Neural crest cell (in vitro differentiated cells): ENCODE results near the gene DOCK11. TPM values are rescaled to one million over a fixed set of nuclear protein-coding genes. Genes with fewer than 3 reads are reported as not detected.

Source experiments
- DNase-seq: peaks from one replicate; pipeline ENCODE4 v3.0.0; 2021; ENCODE audit warnings: low read depth, mixed read lengths, low spot score
- H3K27ac Mint-ChIP-seq: one replicate; pipeline ENCODE4 v1.8.0; 2021; ENCODE audit warnings: mild to moderate bottlenecking, mixed read lengths; ENCODE audit not compliant: unreplicated experiment
- H3K27me3 Mint-ChIP-seq: 2 replicates; pipeline ENCODE4 v1.8.0; 2021; ENCODE audit warnings: low read depth, mild to moderate bottlenecking, mixed read lengths
- H3K36me3 Mint-ChIP-seq: 2 replicates; pipeline ENCODE4 v1.8.0; 2021; ENCODE audit warnings: low read depth, mild to moderate bottlenecking, mixed read lengths
- H3K4me1 Mint-ChIP-seq: 2 replicates; pipeline ENCODE4 v1.8.0; 2021; ENCODE audit warnings: mixed read lengths
- H3K4me3 Mint-ChIP-seq: one replicate; pipeline ENCODE4 v1.8.0; 2021; ENCODE audit warnings: mild to moderate bottlenecking, mixed read lengths
- H3K9me3 Mint-ChIP-seq: 2 replicates; pipeline ENCODE4 v1.8.0; 2021; ENCODE audit warnings: mixed read lengths
- CTCF ChIP-seq: fragments of 200-600 bp; sonication (generic); conservative IDR thresholded peaks from 2 replicates; pipeline ENCODE4 v1.5.0; 2021; ENCODE audit warnings: antibody characterized with exemption, mild to moderate bottlenecking
- total RNA-seq: library from RNA; stranded (reverse); gene quantifications from 2 replicates; pipeline ENCODE4 v1.2.1, GENCODE V29; 2021

The DOCK11 gene
- total RNA-seq, 1 donor from 2014 or later: 14.6 TPM

- Mint-ChIP-seq H3K36me3 (peaks cover 2% of the 10 kb centered on the region), H3K4me3 (no peak overlapping the region), H3K9me3 (peaks cover 2% of the 10 kb centered on the region), H3K27ac (peak overlapping the region; percentile 44), H3K27me3 (no peaks in the 10 kb centered on the region), H3K4me1 (peaks cover 27% of the 10 kb centered on the region)
- peak; percentile 43 for TF ChIP-seq CTCF
- no peak for DNase-seq
Observed at GRCh38 chrX:118536687-118537461, 41.3 kb downstream of the DOCK11 start.

- Mint-ChIP-seq H3K4me1 (peaks cover 24% of the 10 kb centered on the region), H3K27ac (no peak overlapping the region), H3K9me3 (peaks cover 2% of the 10 kb centered on the region), H3K4me3 (no peak overlapping the region), H3K27me3 (no peaks in the 10 kb centered on the region), H3K36me3 (peaks cover 2% of the 10 kb centered on the region)
- DNase-seq: no peak
- no peak for TF ChIP-seq CTCF
Observed at GRCh38 chrX:118538386-118538785, 42.8 kb downstream of the DOCK11 start.

- TF ChIP-seq CTCF: no peak
- H3K27ac Mint-ChIP-seq: no peak overlapping the region
- peaks cover 9% of the 10 kb centered on the region for H3K4me1 Mint-ChIP-seq
- H3K4me3 Mint-ChIP-seq: no peak overlapping the region
- no peak for DNase-seq
- H3K27me3 Mint-ChIP-seq: no peaks in the 10 kb centered on the region
- peaks cover 2% of the 10 kb centered on the region for H3K9me3 Mint-ChIP-seq
- H3K36me3 Mint-ChIP-seq: peaks cover 6% of the 10 kb centered on the region
Observed at GRCh38 chrX:118540342-118540741, 44.7 kb downstream of the DOCK11 start.

- H3K36me3 Mint-ChIP-seq: peaks cover 6% of the 10 kb centered on the region
- H3K27me3 Mint-ChIP-seq: no peaks in the 10 kb centered on the region
Observed at GRCh38 chrX:118541482-118541881, 45.9 kb downstream of the DOCK11 start.

GRCh38 chrX:118545510-118545909 lies 49.9 kb downstream of the DOCK11 start:
- Mint-ChIP-seq H3K36me3 (peaks cover 3% of the 10 kb centered on the region), H3K4me3 (no peak overlapping the region), H3K27ac (no peak overlapping the region), H3K27me3 (no peaks in the 10 kb centered on the region), H3K4me1 (no peaks in the 10 kb centered on the region), H3K9me3 (no peaks in the 10 kb centered on the region)
- no peak for TF ChIP-seq CTCF
- DNase-seq: no peak

More at GRCh38 chrX:118541482-118541881, 45.9 kb downstream of the DOCK11 start:
- Mint-ChIP-seq H3K4me3 (no peak overlapping the region), H3K27ac (no peak overlapping the region), H3K4me1 (peaks cover 5% of the 10 kb centered on the region), H3K9me3 (peaks cover 2% of the 10 kb centered on the region)
- TF ChIP-seq CTCF: no peak
- DNase-seq: no peak
